NCI-H146 (cell line): ENCODE measurements around the gene CLK4.
A peak's percentile ranks its signal among the peaks of the same experiment; 100 is the strongest.
"Not testable (repeated sequence)": the region's sequence is repeated elsewhere in the genome, so short reads cannot be mapped to it uniquely, and the experiment has no call there.

Experiments
- DNase-seq: peaks from one replicate; lab custom pipeline; 2025; lab: John Stamatoyannopoulos, UW

Gene CLK4

DNA sequence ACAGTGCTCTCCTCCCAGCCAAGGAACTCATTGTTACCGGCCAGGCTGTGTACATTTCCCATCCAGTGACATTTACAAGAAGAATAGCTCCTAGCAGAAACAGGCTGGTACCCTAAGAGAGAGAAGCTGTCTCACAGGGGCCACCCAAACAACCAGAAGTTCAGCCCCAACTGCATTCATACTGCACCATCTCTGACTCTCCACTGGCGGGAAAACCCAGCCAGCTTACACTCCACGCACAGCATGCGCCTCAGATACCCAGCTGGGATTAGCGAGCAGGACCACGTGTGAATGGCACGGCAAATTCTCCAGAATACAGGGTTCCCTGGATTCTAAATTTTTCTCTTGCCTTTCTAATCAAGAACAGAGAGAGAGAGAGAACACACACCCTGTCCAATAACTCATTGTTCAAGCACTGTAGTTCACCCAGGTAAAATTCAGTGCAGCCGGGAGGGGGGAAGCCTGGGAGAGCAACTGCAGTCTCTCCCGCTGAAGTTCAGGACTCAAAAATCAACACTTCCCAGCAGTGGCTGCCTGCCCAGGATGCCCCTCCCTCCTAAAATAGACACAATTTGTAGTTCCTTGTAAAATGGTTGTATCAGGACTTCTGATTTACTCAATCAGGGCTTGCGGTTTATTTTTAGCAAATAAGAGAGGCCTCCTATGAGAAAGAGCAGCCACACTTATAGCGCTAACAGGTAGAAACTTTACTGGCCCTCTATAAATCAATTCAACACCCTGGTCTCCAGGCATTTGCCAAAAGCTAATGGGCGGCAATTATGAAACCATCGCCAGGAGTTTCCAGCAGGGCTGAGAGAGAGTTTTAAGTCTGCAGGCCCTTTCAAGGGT is 38.9 kb downstream of the CLK4 start:
- no peak for DNase-seq

DNA sequence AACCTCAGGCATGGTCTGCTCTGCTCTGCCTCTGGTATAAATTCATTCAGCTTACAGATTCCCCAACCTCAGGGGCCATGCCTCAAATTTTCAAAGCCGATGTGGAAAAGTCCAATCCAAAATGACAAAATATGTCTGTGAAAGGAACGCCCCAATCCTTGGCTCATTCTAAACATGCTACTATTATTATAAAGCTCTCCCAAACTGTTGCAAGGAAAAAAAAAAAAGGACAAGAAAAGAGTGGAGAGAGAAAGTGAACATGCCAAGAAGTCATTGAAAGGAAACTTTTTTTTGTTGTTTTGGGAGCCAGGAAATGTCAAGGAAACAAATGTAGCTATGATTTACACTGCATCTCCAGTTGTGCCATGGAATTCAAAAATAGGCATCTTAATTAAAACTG is 40.5 kb downstream of the CLK4 start:
- DNase-seq = no peak

DNA sequence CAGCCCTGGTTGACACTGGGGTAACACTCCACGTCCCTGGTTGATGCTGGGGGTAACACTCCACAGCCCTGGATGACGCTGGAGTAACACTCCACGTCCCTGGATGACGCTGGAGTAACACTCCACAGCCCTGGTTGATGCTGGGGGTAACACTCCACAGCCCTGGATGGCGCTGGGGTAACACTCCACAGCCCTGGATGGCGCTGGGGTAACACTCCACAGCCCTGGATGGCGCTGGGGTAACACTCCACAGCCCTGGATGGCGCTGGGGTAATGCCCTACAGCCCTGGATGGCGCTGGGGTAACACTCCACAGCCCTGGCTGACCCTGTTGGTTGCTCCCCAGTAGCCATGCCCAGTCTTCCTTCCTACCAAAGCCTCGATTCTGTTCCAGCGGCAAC is 41.4 kb downstream of the CLK4 start:
- not testable (repeated sequence) for DNase-seq

DNA sequence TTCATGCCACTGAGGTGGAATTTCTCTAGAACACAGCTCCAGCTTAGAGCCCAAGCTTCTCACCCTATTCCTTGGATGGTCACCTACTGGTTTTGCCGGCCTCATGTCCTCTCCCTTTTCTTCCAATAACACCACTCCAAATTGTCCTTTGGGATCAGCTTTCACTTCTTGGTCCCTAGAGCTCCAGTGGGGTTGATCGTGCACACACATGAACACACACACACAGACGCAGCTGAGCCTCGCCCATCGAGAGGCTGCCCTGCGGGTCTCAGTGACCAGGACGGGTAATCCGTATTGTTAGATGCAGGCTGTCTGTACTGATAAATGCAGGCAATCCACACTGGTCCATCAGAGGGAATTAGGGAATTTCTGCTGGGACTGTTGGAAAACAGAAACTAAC is 43.6 kb downstream of the CLK4 start:
- DNase-seq = no peak

DNA sequence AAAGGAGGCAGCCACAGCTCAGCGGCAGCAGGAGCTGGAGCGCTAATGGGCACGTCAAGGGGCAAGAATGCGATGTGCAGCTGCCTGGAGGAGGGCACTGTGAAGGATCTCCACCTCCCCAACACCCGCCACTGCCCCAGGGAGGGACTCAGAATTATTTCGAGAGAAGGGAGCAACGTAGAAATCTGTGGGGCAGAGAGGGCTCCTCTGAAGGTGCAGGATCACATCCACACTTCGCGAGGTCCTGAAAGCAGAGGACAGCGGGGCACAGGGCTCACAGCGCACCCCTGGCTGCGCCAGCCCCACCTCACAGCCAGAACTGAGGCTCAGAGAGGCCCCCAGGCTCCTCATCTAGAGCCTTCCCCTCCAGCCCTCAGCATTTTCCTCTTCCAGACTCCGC is 44.6 kb downstream of the CLK4 start:
- DNase-seq = no peak

DNA sequence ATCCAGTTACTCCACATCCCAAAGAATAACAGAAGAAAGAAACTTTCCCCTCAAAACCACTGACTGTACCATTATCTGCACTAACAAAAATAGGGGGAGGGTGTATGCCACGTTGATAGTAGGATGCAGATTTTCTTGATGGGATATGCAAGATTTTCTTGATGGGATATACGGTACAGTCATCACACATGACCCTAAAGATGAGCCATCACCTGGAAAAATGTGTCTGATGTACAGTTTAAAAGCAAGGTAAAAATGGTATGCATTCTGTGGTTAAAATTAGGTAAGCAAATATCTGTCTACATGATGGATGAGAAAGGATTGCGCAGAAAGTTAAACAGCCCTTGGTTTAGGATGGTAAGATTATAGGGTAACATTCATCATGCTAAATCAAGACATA is 45.2 kb downstream of the CLK4 start:
- no peak for DNase-seq

DNA sequence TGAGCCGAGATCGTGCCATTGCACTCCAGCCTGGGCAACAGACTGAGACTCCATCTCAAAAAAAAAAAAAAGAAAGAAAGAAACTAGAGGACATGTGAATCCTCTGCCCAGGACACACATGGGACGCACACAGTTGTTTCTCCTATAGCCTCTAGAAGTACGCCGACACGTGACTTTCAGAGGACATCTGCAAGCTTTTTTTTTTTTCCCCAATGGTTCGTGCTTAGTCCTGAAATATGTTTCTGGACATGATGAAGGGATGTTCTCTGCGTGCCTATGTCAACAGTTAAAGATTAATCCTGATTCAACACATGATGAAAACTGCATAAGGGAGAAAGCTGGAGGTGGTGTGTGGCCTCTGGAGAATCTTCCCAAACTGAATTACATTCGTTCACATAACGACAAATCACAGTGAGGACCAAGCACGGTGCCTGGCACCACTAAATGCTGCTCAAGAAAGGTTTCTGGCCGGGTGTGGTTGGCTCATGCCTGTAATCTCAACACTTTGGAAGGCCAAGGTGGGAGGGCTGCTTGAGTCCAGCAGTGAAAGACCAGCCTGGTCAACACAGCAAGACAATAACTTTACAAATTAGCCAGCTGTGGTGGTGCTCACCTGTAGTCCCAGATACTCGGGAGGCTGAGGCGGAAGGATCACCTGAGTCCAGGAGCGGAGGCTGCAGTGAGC is 46.4 kb downstream of the CLK4 start:
- no peak for DNase-seq

DNA sequence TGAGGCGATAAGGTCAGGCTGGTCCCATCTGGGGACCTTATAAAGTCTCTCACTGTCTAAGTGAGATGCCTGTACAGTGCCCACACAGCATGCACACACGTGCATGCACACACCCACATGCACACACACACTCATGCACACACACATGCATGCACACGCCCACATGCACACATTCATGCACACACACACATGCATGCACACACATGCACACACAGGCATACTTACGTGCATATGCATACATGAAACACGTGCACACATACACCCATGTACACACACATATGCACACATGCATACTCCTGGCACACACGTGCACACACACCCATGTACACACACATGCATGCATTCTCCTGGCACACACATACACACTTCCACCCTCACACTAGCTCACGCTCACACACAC is 48.9 kb downstream of the CLK4 start:
- no peak for DNase-seq

DNA sequence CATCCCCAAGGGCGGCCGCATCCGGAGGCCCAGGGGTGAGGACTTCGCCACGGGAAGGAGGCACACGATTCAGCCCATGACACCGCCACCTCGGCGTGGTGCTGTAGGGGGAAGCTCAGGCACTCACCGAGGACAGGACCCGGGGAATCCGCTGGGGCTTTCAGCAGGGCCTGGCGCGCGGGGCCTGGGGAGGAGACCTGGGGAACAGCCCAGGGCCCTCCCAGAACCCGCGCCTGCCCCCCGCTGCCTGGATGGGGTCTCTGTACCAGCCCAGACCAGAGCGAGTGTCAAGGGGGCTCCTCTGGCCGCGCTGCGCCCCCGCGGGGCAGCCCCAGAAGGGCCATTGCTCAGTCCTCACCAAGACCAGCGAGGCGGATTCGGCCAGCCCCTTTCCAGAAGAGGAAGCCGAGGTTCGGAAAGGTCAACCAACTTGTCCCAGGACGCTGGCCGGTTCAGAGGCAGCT is 49.4 kb downstream of the CLK4 start:
- DNase-seq = no peak

DNA sequence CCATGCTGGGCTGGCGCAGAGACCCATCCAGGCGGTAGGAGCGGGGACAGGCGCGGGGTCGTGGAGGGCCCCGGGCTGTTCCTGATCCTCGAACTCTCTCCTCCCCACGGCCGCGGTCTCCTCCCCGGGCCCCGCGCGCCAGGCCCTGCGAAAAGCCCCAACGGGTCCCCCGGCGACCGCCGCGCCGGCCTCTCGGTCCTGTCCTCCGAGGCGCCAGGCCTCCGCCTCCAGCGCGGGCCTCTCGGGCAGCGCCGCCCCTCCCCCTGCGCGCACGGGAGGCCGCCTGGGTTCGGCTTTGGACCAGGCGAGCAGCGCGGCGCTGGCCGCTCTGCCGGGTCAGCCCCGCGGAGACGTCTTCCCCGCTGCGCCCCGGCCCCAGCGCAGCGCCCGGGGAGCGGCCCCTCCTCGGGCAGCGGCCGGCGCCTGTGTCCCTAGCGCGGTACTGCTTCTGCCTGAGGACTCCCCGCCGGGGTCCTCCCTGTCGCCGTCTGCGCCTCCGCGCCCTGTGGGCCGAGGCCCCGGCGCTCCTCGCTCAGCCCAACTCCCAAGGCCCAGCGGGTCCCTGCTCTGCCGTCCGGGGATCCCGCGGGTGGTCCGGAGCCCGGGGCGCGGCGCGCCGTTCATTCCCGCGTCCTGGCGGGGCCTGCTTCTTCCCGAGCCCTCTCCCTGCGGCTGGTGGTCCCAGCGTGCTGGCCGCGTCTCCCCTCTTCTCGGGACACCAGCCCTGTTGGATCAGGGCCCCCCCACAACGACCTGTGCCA is 50.1 kb downstream of the CLK4 start:
- no peak for DNase-seq

DNA sequence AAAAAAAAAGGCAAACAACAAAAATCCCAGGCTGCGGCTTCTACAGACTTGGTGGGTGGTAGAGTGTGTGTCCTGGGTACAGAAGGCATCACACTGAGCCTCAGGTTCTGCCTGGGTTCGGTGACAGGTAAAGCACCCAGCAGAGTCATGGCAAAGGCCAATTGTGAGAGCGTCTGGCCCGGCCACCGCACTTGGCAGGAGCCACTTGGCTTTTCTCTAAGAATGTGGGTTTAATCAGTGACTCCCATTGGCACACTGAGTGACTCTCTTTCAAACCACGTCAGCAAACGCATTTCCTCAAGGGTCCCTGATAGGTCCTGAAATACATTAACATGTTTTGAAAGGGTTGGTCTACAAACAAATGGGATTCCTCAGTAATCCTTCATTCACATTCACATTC is 53.6 kb downstream of the CLK4 start:
- DNase-seq = no peak

DNA sequence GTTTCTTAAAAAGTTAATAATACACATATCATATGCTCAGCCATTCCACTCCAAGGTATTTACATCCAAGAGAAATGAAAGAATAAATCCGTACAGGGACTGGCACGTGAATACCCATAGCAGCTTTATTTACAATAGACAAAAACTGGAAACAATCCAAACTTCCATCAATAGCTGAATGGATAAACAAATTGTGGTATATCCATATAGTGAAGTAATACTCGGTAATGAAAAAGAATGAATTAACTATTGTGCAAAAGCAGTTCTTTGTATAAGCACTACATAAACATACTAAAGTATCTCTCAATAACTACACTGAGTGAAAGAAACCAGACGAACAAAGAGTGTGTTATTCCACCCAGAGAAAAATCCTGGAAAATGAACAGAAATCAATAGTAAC is 54.2 kb downstream of the CLK4 start:
- DNase-seq = no peak

DNA sequence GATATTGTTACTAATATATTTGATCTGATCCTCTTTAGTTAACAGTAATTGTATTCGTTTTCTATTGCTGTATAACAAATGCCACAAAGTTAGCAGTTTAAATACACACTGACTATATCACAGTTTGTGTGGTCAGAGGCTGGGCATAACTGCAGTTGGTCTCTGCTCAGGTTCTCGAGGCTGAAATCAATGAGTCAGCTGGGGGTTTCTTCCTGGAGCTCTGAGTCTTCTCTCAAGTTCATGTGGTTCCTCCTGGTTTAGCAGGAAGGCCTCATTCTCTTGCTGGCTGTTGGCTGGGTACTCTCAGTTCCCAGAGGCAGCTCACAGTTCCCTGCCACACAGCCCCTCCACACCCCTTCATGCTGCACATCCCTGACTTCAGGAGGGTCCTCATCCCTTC is 57.4 kb downstream of the CLK4 start:
- DNase-seq = no peak

DNA sequence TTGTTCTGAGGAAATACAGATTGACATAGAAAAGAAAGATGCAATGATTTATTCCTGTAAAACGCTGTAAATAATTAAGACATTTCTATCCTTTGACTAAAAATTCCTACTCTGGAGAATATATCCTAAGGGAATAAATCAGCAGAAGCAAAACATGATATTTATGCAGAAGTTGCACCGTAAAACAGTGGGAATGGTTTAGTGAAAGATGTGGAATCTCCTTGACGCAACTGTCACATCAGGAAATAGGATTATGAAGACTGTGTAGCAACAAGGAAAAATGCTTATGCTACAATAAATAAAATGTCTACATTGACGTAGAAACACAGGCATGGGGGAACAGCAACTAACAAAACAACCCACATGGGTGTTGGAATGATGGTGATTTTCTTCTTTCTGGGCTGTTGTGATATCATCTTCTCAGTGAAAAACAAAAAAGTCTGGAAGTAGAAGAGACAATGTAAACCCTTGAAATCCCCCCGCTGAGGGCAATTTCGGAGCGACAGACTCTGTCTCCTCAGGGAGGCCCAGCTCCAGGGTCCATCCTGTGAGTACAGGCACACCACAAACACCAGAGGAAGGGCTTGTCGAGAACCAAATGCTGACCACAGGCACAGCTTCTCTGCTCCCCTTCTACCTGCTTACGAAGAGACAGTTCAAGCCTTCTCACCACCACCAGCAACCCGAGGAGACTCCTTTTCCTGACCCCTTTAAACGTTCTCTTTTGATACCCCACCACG is 61.9 kb downstream of the CLK4 start:
- DNase-seq = no peak

DNA sequence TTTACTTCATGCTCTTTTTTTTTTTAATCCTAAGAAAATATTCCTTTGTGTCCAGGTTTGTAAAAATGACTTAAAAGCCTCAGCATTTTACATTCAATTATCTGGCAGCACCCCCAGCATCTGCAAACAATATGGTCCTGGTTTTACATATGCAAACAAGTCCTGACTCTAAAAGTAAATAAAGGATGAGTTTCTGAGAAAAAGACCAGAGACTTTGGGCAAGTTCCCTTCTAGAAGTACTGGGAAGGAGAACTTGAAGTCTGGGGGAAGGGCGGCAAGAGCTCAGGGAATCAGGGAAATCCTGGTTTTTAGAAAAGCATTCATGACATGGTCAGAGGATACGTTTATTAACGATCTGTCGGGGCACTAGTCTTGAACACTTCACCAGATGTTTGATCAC is 62.5 kb downstream of the CLK4 start:
- DNase-seq = no peak

DNA sequence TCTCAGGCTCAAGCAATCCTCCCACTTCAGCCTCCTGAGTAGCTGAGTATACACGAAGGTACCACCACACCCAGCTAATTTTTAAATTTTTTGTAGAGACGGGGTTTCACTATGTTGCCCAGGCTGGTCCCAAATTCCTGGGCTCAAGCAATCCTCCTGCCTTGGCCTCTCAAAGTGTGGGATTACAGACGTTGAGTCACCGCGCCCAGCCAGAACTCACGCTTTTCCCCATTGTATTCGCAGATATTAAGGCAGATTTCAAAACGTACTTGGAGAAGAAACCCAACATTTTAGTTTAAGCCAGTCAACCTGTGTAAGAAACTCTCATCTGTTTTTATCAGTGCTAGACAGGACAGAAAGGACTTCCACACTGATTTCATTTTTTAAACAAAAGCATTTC is 63.2 kb downstream of the CLK4 start:
- no peak for DNase-seq

DNA sequence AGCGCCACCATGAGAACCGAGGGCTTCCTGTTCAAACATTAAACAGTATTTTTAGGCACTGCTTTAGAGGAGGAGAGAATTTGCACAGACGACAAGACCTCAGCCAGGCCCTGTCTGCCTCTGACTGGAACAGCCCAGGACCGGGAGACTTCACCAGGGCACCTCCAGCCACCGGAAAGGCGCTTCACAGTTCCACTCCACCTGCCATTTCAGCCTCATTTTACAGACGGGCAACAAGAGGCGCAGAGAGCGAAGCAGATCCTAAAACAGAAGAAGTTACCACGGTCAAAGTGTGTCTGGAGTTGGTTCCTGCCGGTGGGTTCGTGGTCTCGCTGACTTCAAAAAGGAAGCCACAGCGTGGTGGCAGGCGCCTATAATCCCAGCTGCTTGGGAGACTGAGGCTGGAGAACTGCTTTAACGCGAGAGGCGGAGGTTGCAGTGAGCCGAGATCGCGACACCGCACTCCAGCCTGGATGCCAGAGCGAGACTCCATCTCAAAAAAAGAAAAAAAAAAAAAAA is 65.0 kb downstream of the CLK4 start:
- no peak for DNase-seq

DNA sequence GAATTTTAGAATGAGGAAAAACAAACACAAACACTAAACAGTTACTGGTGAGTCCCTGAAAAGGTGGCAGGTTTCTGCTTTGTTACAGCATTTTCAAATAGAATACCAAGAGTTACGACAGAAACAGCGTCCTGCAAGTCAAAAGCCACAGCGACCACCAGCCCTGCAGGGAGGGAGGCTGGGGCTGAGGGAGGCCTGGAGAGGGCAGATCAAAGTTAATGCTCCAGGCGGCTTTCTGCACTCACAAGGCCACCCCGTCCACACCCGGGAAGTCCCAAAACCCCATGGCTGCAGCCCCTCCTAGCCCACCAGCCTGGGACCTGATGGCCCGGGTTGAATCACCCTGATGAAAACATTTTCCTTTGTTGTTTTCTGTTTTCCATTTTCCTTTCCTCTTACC is 65.9 kb downstream of the CLK4 start:
- no peak for DNase-seq

DNA sequence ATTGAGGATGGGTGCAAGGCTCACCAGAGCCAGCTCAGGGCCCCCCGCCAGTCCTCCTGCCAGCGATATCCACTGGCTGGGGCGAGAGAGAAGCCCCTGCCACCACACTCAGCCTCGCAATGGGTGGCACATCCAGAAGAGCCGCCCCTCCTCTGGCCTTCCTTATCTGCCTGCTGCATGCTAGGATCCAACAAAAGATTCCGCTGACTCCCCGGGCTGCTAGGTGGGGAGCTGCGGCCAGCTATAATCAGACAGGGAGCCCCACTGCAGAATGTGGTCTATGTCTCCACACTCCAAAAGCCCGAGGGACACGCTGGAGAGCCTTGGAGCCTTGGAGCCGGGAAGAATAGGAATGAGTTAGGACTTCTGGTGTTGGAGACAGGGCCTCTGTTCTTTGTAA is 69.4 kb downstream of the CLK4 start:
- no peak for DNase-seq

DNA sequence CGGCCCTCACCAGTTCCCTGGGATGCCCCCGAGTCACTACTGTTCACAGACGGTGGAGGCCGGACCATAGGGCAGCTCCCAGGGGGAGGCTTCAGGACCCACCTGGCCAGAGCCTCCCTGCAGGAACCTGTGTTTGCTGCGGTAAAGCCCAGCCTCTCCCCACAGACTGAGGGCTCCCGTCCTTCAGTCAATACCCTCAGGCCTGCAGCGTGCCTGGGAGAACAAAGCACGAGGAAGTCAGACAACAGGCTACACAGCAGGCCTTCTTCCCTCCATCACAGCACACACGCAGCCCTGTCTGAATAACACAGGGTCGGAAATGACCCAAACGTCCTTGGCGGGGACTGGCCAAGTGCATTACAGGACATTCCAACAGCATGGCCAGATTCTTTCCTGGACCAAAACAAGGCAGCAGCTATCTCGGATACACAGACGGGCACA is 71.1 kb downstream of the CLK4 start:
- peak; percentile 77 for DNase-seq

DNA sequence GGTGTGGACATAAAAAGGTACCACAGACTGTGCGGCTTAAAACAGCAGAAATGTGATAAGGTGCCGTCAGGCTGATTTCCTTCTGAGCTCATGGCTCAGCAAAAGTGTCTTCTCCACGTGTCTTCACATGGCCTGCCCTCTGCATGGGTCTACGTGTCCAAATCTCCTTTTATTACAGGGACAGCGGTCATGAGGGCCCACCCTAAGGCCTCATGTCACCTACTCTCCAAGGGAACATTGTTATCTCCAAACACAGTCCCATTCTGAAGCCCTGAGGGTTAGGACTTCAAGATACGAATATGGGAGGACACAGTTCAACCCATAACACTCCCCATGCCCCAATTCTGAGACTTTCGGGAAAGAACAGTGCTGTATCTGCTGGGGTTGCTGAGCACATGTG is 71.8 kb downstream of the CLK4 start:
- no peak for DNase-seq

DNA sequence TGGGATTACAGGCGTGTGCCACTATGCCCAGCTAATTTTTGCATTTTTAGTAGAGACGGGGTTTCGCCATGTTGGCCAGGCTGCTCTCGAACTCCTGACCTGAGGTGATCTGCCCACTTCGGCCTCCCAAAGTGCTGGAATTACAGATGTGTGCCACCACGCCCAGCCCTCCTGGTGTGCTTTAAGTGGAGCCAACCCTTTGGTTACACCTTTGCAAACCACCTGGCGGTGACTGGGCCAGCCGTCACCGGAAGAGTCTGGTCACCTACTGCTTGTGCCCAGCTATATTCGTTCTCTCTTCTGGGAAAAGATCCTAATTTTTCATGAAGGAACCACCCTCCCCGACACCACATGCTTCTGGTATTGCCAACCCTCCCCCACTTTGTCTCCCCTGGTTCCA is 72.5 kb downstream of the CLK4 start:
- DNase-seq = no peak
